K562 (cell line): ENCODE data around the gene ABCA1. TPM values are rescaled to one million over a fixed set of nuclear protein-coding genes. Genes with fewer than 3 reads are reported as not detected.

Experiments used
- ATAC-seq: fragments of 200-7000 bp; cut with Tn5 transposase; 3 replicates; pipeline ENCODE4 v1.9.1; 2020; ENCODE audit warnings: moderate library complexity
- BruUV-seq: library from RNA; stranded (reverse); fragments of 400-500 nt; replicated peaks from 2 replicates; lab custom pipeline; 2021; lab: Mats Ljungman, UMichigan
- CTCF ChIA-PET: fragments of 300-600 bp; formaldehyde crosslinking; extraction: SDS; loops from one replicate; lab custom pipeline; 2021; ENCODE audit warnings: low intra/inter-chr PET ratio; lab: Yijun Ruan, JAX
- POLR2A ChIA-PET: fragments of 300-600, 350-650 bp; sonication (Branson Sonifier 250); formaldehyde crosslinking; extraction: SDS; loops from one replicate; lab custom pipeline; 2021; ENCODE audit warnings: antibody characterized with exemption, inconsistent platforms; lab: Yijun Ruan, JAX
- DNase-seq, 4 experiments: peaks; one replicate each; pipeline versions ENCODE4 v3.0.0 to v3.0.0-alpha.2; 2011 to 2018; ENCODE audit warnings: low spot score in 3 of 4, mixed read lengths in 3 of 4; ENCODE audit errors: extremely low read depth in 1 of 4
- FAIRE-seq: peaks from 2 replicates; lab custom pipeline; 2011; peaks lifted over from hg19 to GRCh38; lab: Jason Lieb, UNC
- H2AFZ ChIP-seq: 2 replicates; pipeline ENCODE4 v1.6.0; 2011; ENCODE audit warnings: low read depth, low read length, control low read depth, inconsistent platforms
- H3K27ac ChIP-seq: fragments of 200-600 bp; 3 replicates; pipeline ENCODE4 v1.8.0; 2011; ENCODE audit warnings: low read depth, mild to moderate bottlenecking, control low read depth, inconsistent platforms, low read length, moderate library complexity, mixed read lengths; ENCODE audit errors: extremely low read depth
- H3K27me3 ChIP-seq, 2 experiments: fragments of 300-600 bp in 1 of 2; 2 replicates in 1 of 2; 3 replicates in 1 of 2; pipeline versions ENCODE4 v1.6.0 to v1.8.0; 2011; ENCODE audit warnings: inconsistent platforms in 2 of 2, low read length in 2 of 2, mild to moderate bottlenecking in 1 of 2, mixed read lengths in 1 of 2, moderate library complexity in 1 of 2; ENCODE audit not compliant: control insufficient read depth in 2 of 2, insufficient read depth in 2 of 2
- H3K36me3 ChIP-seq: fragments of 300-600 bp; 3 replicates; pipeline ENCODE4 v1.8.0; 2011; ENCODE audit warnings: mild to moderate bottlenecking, low read length, inconsistent platforms; ENCODE audit not compliant: control insufficient read depth, insufficient read depth
- H3K4me1 ChIP-seq, 2 experiments: fragments of 200-600 bp in 1 of 2; replicated peaks in 1 of 2; 2 replicates in 1 of 2; 3 replicates in 1 of 2; pipeline versions ENCODE4 v1.5.1 to v1.8.0; 2011; ENCODE audit warnings: inconsistent platforms in 2 of 2, low read length in 2 of 2, mild to moderate bottlenecking in 1 of 2, mixed read lengths in 1 of 2, moderate library complexity in 1 of 2; ENCODE audit not compliant: control insufficient read depth in 2 of 2, insufficient read depth in 2 of 2
- H3K4me2 ChIP-seq: 2 replicates; pipeline ENCODE4 v1.6.1; 2011; ENCODE audit warnings: low read length, control low read depth, inconsistent platforms, mixed read lengths; ENCODE audit not compliant: insufficient read depth
- H3K4me3 ChIP-seq: fragments of 200-600 bp; sonication (generic), shearing (Covaris generic); 2 replicates; pipeline ENCODE4 v1.5.1; 2016; ENCODE audit warnings: control low read depth, inconsistent platforms
- H3K79me2 ChIP-seq: fragments of 200-600 bp; 3 replicates; pipeline ENCODE4 v1.8.0; 2011; ENCODE audit warnings: low read length, inconsistent platforms; ENCODE audit not compliant: control insufficient read depth, insufficient read depth
- H3K9ac ChIP-seq, 2 experiments: 2 replicates each; pipeline versions ENCODE4 v1.6.0 to v1.6.1; 2011; ENCODE audit warnings: low read depth in 2 of 2, low read length in 2 of 2, control low read depth in 1 of 2, inconsistent platforms in 1 of 2, mild to moderate bottlenecking in 1 of 2, mixed read lengths in 1 of 2; ENCODE audit not compliant: insufficient read depth in 1 of 2
- H3K9me1 ChIP-seq: one replicate; pipeline ENCODE4 v1.6.0; 2011; ENCODE audit warnings: inconsistent platforms, mild to moderate bottlenecking, low read length, moderate library complexity; ENCODE audit not compliant: control insufficient read depth, insufficient read depth
- H3K9me3 ChIP-seq: replicated peaks from 2 replicates; pipeline ENCODE4 v1.5.1; 2011; ENCODE audit warnings: low read depth, low read length, inconsistent platforms; ENCODE audit not compliant: control insufficient read depth, insufficient read depth
- H4K20me1 ChIP-seq: replicated peaks from 2 replicates; pipeline ENCODE4 v1.6.1; 2011; ENCODE audit warnings: low read length, inconsistent platforms, mixed read lengths; ENCODE audit not compliant: control insufficient read depth, insufficient read depth
- CREM ChIP-seq: IDR thresholded peaks from 2 replicates; pipeline ENCODE4 v1.6.1; 2014; ENCODE audit warnings: antibody characterized with exemption, low read depth
- CSDE1 ChIP-seq, 2 experiments: fragments of 450-650 bp; IDR thresholded peaks; 2 replicates each; pipeline ENCODE4 v1.6.1; 2016; ENCODE audit warnings: mild to moderate bottlenecking in 1 of 2
- DLX4 ChIP-seq: fragments of 250-450 bp; sonication (Bioruptor Pico); IDR thresholded peaks from 2 replicates; pipeline ENCODE4 v1.6.1; 2021; ENCODE audit warnings: mild to moderate bottlenecking
- KDM2B ChIP-seq: fragments of 250-450 bp; sonication (Bioruptor Pico); IDR thresholded peaks from 2 replicates; pipeline ENCODE4 v1.8.0; 2021; ENCODE audit warnings: mild to moderate bottlenecking, moderate library complexity
- KLF13 ChIP-seq: fragments of 450-650 bp; IDR thresholded peaks from 2 replicates; pipeline ENCODE4 v1.6.1; 2016; ENCODE audit warnings: missing genetic modification characterization, low read depth, mild to moderate bottlenecking, missing compliant biosample characterization, moderate library complexity, borderline replicate concordance
- MYC ChIP-seq, 2 experiments: fragments of 250-450 bp in 1 of 2; sonication (Bioruptor Pico) in 1 of 2; IDR thresholded peaks; 2 replicates each; pipeline versions ENCODE4 v1.5.1 to v1.6.1; 2012 to 2021; ENCODE audit warnings: low read depth in 2 of 2, borderline replicate concordance in 1 of 2, improper control_type of control experiment in 1 of 2, low read length in 1 of 2, mild to moderate bottlenecking in 1 of 2, moderate library complexity in 1 of 2
- SAFB2 ChIP-seq: fragments of 200-400 bp; formaldehyde crosslinking; IDR thresholded peaks from 2 replicates; pipeline ENCODE4 v1.6.1; 2018; ENCODE audit warnings: borderline replicate concordance, low read length, low read depth, moderate library complexity; ENCODE audit not compliant: severe bottlenecking
- ZBTB33 ChIP-seq: sonication (generic); formaldehyde crosslinking; IDR thresholded peaks from 2 replicates; pipeline ENCODE4 v1.8.1; 2023; ENCODE audit warnings: mild to moderate bottlenecking, missing genetic modification reagents
- ZNF174 ChIP-seq: fragments of 250-450 bp; sonication (Bioruptor Pico); IDR thresholded peaks from 2 replicates; pipeline ENCODE4 v1.4.0; 2020; ENCODE audit warnings: mild to moderate bottlenecking
- ZNF175 ChIP-seq: fragments of 200-800 bp; sonication (Bioruptor generic); IDR thresholded peaks from 2 replicates; pipeline ENCODE4 v1.6.1; 2016; ENCODE audit warnings: low read depth, mild to moderate bottlenecking, missing genetic modification characterization, missing compliant biosample characterization
- ZNF184 ChIP-seq: sonication (generic); formaldehyde crosslinking; IDR thresholded peaks from 2 replicates; pipeline ENCODE4 v1.5.0; 2020; ENCODE audit warnings: missing genetic modification reagents
- ZNF511 ChIP-seq: sonication (generic); formaldehyde crosslinking; IDR thresholded peaks from 2 replicates; pipeline ENCODE4 v1.8.0; 2022; ENCODE audit warnings: mild to moderate bottlenecking, missing genetic modification reagents
- WGBS: fragments of 100-300 bp; shearing (Covaris generic); methylation state at CpG from one replicate; pipeline ENCODE4 v1.1.6; 2016; ENCODE audit warnings: low coverage, mixed read lengths; ENCODE audit not compliant: insufficient coverage; ENCODE audit errors: missing lambda C conversion rate; 5-methylcytosine and 5-hydroxymethylcytosine counted together
- in situ Hi-C: fragments of 300-500 bp; cut with MboI; formaldehyde crosslinking; loops from 4 replicates; pipeline ENCODE4 v1.15.0; 2018; ENCODE audit warnings: inconsistent platforms, mixed read lengths
- intact Hi-C: fragments of 100-400 bp; cut with micrococcal nuclease; formaldehyde crosslinking; loops from 2 replicates; pipeline ENCODE4 v1.14.2; 2022
- polyA plus RNA-seq, 8 experiments: library from polyadenylated mRNA; depleted of rRNA in 4 of 8; stranded (reverse) in 5 of 8; unstranded in 3 of 8; fragments of >200 nt; fragmentation: Nextera tagmentation in 2 of 8; fragmentation: Illumina TruSeq in 1 of 8; extraction: Ambion mirVana in 2 of 8; extraction: Trizol in 1 of 8; gene quantifications; 2 replicates each; pipeline versions ENCODE4 v1.2.1 to v1.2.3, GENCODE V29; 2011 to 2014; ENCODE audit warnings: inconsistent platforms in 1 of 8, missing spikeins in 1 of 8
- total RNA-seq, 7 experiments: library from RNA; depleted of rRNA in 6 of 7; stranded (reverse); fragments of >200 nt in 6 of 7; fragmentation: Illumina TruSeq in 2 of 7; extraction: Trizol in 2 of 7; gene quantifications; 2 replicates each; pipeline versions ENCODE4 v1.2.1 to v1.2.3, GENCODE V29; 2011 to 2021; ENCODE audit warnings: low replicate concordance in 1 of 7
- TF ChIP-seq, protein P1 (sequence below): fragments of 250-450 bp; sonication (Bioruptor Pico); IDR thresholded peaks from 2 replicates; pipeline ENCODE4 v1.8.0; 2021; ENCODE audit warnings: mild to moderate bottlenecking, moderate library complexity
- TF ChIP-seq, protein P2 (sequence below): fragments of 450-650 bp; IDR thresholded peaks from 2 replicates; pipeline ENCODE4 v1.7.1; 2018; ENCODE audit warnings: mild to moderate bottlenecking, low read depth; ENCODE audit not compliant: partially characterized antibody

ABCA1 gene
- total and polyA plus RNA-seq, 9 of the 15 experiments (the other 6 are each of a cell fraction or from before 2014, with no cell fraction given): under 0.01 to 0.18 (median 0.02) TPM; not detected in 5

DNA sequence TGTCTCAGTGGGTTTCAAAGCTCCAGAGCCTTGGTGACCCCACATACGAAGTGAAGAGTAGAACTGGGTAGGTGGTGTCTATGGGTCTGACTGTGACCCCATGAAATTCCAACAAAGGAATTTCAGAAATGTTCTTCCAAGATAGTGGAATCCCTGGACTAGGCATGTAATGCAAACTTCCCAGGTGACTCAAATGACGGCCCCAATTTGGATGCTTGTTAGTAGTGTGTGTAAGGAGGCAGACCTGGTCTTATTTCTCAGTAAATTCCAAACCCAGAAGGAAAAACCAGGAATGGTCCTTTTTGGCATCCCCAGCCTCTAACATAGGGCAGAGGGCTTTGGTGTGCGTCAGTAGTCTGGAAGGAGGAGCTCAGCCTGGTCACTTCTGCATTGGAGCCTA is 43.6 kb upstream of the ABCA1 start:
- H3K27me3 ChIP-seq: peaks cover 0 to 10% of the 10 kb centered on the region in 2 experiments; a peak in 2 of 5 replicates
- intact Hi-C loops (no loop called here), in situ Hi-C loops (no loop called here)
- WGBS: 0% methylated on average over 3 of the region's 3 CpGs
- ChIA-PET POLR2A (interaction anchor here (0.6 kb wide), 1 partner anchor 9 kb away, joined by 7 read pairs; no protein-coding TSS in a partner anchor), CTCF (no interaction called here)
- FAIRE-seq: no peak
- no peaks in the 10 kb centered on the region for H3K36me3 ChIP-seq
- no peak overlapping the region for H2AFZ ChIP-seq
- no peak overlapping the region for H3K4me2 ChIP-seq
- no peak for DNase-seq
- H3K4me1 ChIP-seq: peaks cover 0 to 9% of the 10 kb centered on the region in 2 experiments; a peak in 3 of 5 replicates
- no peak overlapping the region for H3K27ac ChIP-seq
- H4K20me1 ChIP-seq: no peaks in the 10 kb centered on the region
- H3K4me3 ChIP-seq: no peak overlapping the region
- no peak for ATAC-seq
- no peaks in the 10 kb centered on the region for H3K9me1 ChIP-seq
- BruUV-seq: no TSS peak
- H3K9ac ChIP-seq: no peak overlapping the region
- no peaks in the 10 kb centered on the region for H3K79me2 ChIP-seq
- H3K9me3 ChIP-seq: no peaks in the 10 kb centered on the region
- TF ChIP-seq KLF13 (tag) (no peak), KDM2B (no peak), CREM (no peak), ZNF511 (CRISPR knock-in tag) (no peak), SAFB2 (no peak), ZBTB33 (no peak), ZNF174 (no peak), ZNF184 (CRISPR knock-in tag) (no peak), DLX4 (CRISPR knock-in tag) (no peak), MYC (IDR thresholded peaks at IDR 0.05; ENCODE audit: low read depth, low read length) (no peak), MYC (CRISPR knock-in tag; IDR thresholded peaks at IDR 0.05; ENCODE audit: borderline replicate concordance, low read depth) (no peak), ZNF175 (CRISPR knock-in tag) (no peak), CSDE1 (IDR thresholded peaks at IDR 0.05) (no peak)
- TF ChIP-seq, protein P1, sequence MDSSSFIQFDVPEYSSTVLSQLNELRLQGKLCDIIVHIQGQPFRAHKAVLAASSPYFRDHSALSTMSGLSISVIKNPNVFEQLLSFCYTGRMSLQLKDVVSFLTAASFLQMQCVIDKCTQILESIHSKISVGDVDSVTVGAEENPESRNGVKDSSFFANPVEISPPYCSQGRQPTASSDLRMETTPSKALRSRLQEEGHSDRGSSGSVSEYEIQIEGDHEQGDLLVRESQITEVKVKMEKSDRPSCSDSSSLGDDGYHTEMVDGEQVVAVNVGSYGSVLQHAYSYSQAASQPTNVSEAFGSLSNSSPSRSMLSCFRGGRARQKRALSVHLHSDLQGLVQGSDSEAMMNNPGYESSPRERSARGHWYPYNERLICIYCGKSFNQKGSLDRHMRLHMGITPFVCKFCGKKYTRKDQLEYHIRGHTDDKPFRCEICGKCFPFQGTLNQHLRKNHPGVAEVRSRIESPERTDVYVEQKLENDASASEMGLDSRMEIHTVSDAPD: no peak
- TF ChIP-seq, protein P2, sequence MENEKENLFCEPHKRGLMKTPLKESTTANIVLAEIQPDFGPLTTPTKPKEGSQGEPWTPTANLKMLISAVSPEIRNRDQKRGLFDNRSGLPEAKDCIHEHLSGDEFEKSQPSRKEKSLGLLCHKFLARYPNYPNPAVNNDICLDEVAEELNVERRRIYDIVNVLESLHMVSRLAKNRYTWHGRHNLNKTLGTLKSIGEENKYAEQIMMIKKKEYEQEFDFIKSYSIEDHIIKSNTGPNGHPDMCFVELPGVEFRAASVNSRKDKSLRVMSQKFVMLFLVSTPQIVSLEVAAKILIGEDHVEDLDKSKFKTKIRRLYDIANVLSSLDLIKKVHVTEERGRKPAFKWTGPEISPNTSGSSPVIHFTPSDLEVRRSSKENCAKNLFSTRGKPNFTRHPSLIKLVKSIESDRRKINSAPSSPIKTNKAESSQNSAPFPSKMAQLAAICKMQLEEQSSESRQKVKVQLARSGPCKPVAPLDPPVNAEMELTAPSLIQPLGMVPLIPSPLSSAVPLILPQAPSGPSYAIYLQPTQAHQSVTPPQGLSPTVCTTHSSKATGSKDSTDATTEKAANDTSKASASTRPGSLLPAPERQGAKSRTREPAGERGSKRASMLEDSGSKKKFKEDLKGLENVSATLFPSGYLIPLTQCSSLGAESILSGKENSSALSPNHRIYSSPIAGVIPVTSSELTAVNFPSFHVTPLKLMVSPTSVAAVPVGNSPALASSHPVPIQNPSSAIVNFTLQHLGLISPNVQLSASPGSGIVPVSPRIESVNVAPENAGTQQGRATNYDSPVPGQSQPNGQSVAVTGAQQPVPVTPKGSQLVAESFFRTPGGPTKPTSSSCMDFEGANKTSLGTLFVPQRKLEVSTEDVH: no peak
